H1 (cell line): ENCODE data around the gene SOCS3. TPM values are rescaled to one million over a fixed set of nuclear protein-coding genes. Genes with fewer than 3 reads are reported as not detected.

Experiments used
- CTCF ChIA-PET: fragments of 300-600 bp; sonication (Branson Sonifier 250); formaldehyde crosslinking; loops from one replicate; lab custom pipeline; 2021; ENCODE audit not compliant: partially characterized antibody; lab: Charles Lee
- POLR2A ChIA-PET: fragments of 300-600 bp; sonication (Branson Sonifier 250); formaldehyde crosslinking; loops from one replicate; lab custom pipeline; 2021; ENCODE audit warnings: inconsistent platforms; ENCODE audit not compliant: partially characterized antibody; lab: Charles Lee
- DNase-seq, 2 experiments: peaks; one replicate each; pipeline versions ENCODE4 v3.0.0 to v3.0.0-alpha.2; 2010 to 2022; ENCODE audit warnings: low spot score in 2 of 2, low read depth in 1 of 2, mixed read lengths in 1 of 2
- FAIRE-seq: peaks from 2 replicates; lab custom pipeline; 2011; peaks lifted over from hg19 to GRCh38; lab: Jason Lieb, UNC
- H2AFZ ChIP-seq: 2 replicates; pipeline ENCODE4 v1.8.1; 2012; ENCODE audit warnings: low read length, inconsistent platforms
- H2AK5ac ChIP-seq: 2 replicates; pipeline ENCODE4 v1.6.1; 2013; ENCODE audit warnings: low read depth, low read length
- H2BK120ac ChIP-seq: replicated peaks from 2 replicates; pipeline ENCODE3; 2013; ENCODE audit warnings: low read depth, low read length, inconsistent platforms
- H2BK12ac ChIP-seq: 2 replicates; pipeline ENCODE4 v1.6.1; 2013; ENCODE audit warnings: low read depth, low read length
- H2BK15ac ChIP-seq: 2 replicates; pipeline ENCODE4 v1.6.1; 2013; ENCODE audit warnings: low read length
- H2BK20ac ChIP-seq: 2 replicates; pipeline ENCODE4 v1.6.1; 2013; ENCODE audit warnings: low read length
- H2BK5ac ChIP-seq: 2 replicates; pipeline ENCODE4 v1.6.1; 2013; ENCODE audit warnings: low read depth, low read length
- H3K14ac ChIP-seq: 2 replicates; pipeline ENCODE4 v1.6.1; 2013; ENCODE audit warnings: inconsistent platforms; ENCODE audit not compliant: insufficient read length
- H3K18ac ChIP-seq: 2 replicates; pipeline ENCODE4 v1.6.1; 2013; ENCODE audit warnings: low read length; ENCODE audit errors: extremely low read depth
- H3K23ac ChIP-seq: 2 replicates; pipeline ENCODE4 v1.6.1; 2013; ENCODE audit warnings: inconsistent platforms; ENCODE audit not compliant: insufficient read length
- H3K23me2 ChIP-seq: 2 replicates; pipeline ENCODE4 v1.6.1; 2013; ENCODE audit warnings: low read depth, low read length
- H3K27ac ChIP-seq: 2 replicates; pipeline ENCODE4 v1.6.1; 2011; ENCODE audit warnings: low read depth, low read length, inconsistent platforms
- H3K27me3 ChIP-seq, 4 experiments: replicated peaks in 1 of 4; 1 replicate in 1 of 4; 2 replicates in 3 of 4; pipeline versions ENCODE4 v1.6.1 to v1.8.1; 2011 to 2013; ENCODE audit warnings: low read length in 3 of 4, mild to moderate bottlenecking in 3 of 4, inconsistent platforms in 2 of 4, mixed read lengths in 2 of 4, moderate library complexity in 1 of 4; ENCODE audit not compliant: control insufficient read depth in 3 of 4, insufficient read depth in 3 of 4; ENCODE audit errors: extremely low read depth in 1 of 4
- H3K36me3 ChIP-seq, 4 experiments: 2 replicates each; pipeline versions ENCODE4 v1.6.1 to v1.8.1; 2011 to 2013; ENCODE audit warnings: mild to moderate bottlenecking in 4 of 4, low read length in 3 of 4, moderate library complexity in 2 of 4, control low read depth in 1 of 4, inconsistent platforms in 1 of 4; ENCODE audit not compliant: insufficient read depth in 4 of 4, control insufficient read depth in 2 of 4
- H3K4ac ChIP-seq: replicated peaks from 2 replicates; pipeline ENCODE3; 2013; ENCODE audit warnings: low read length, low read depth, mixed read lengths, inconsistent platforms; ENCODE audit not compliant: insufficient read length
- H3K4me1 ChIP-seq, 4 experiments: replicated peaks in 1 of 4; 1 replicate in 1 of 4; 2 replicates in 3 of 4; pipeline versions ENCODE4 v1.6.1 to v1.8.1; 2011 to 2013; ENCODE audit warnings: low read length in 3 of 4, inconsistent platforms in 2 of 4, mixed read lengths in 1 of 4; ENCODE audit not compliant: insufficient read depth in 4 of 4, control insufficient read depth in 3 of 4
- H3K4me2 ChIP-seq, 2 experiments: 2 replicates each; pipeline versions ENCODE4 v1.6.1 to v1.8.1; 2011 to 2013; ENCODE audit warnings: low read depth in 2 of 2, low read length in 2 of 2, control low read depth in 1 of 2, inconsistent platforms in 1 of 2, mild to moderate bottlenecking in 1 of 2; ENCODE audit not compliant: insufficient read depth in 1 of 2
- H3K4me3 ChIP-seq, 4 experiments: fragments of 200-600, 300-600 bp in 1 of 4; sonication (generic), shearing (Covaris generic), sonication (Bioruptor Twin) in 1 of 4; 2 replicates each; pipeline versions ENCODE4 v1.5.1 to v1.8.1; 2011 to 2016; ENCODE audit warnings: low read length in 4 of 4, low read depth in 3 of 4, control low read depth in 2 of 4, inconsistent platforms in 2 of 4, mild to moderate bottlenecking in 2 of 4, mixed read lengths in 1 of 4, moderate library complexity in 1 of 4; ENCODE audit not compliant: insufficient read depth in 2 of 4; ENCODE audit errors: extremely low read depth in 1 of 4
- H3K56ac ChIP-seq: replicated peaks from 2 replicates; pipeline ENCODE3; 2013; ENCODE audit warnings: low read depth, mild to moderate bottlenecking, mixed read lengths, low read length, inconsistent platforms; ENCODE audit not compliant: insufficient read length
- H3K79me1 ChIP-seq: 2 replicates; pipeline ENCODE4 v1.6.1; 2013; ENCODE audit warnings: low read depth, low read length, control low read depth
- H3K79me2 ChIP-seq, 2 experiments: 2 replicates each; pipeline versions ENCODE4 v1.6.1 to v1.8.1; 2012 to 2013; ENCODE audit warnings: low read length in 2 of 2, mild to moderate bottlenecking in 2 of 2, inconsistent platforms in 1 of 2; ENCODE audit not compliant: insufficient read depth in 2 of 2, control insufficient read depth in 1 of 2
- H3K9ac ChIP-seq, 4 experiments: replicated peaks in 1 of 4; 1 replicate in 1 of 4; 2 replicates in 3 of 4; pipeline versions ENCODE4 v1.6.1 to v1.8.1; 2011 to 2013; ENCODE audit warnings: low read depth in 3 of 4, low read length in 3 of 4, control low read depth in 2 of 4, mild to moderate bottlenecking in 2 of 4, moderate library complexity in 2 of 4, inconsistent platforms in 1 of 4; ENCODE audit errors: extremely low read depth in 1 of 4
- H3K9me3 ChIP-seq, 2 experiments: 2 replicates each; pipeline versions ENCODE4 v1.6.1 to v1.8.1; 2012 to 2013; ENCODE audit warnings: mild to moderate bottlenecking in 2 of 2, moderate library complexity in 2 of 2, control low read depth in 1 of 2, inconsistent platforms in 1 of 2, low read depth in 1 of 2, low read length in 1 of 2, mixed read lengths in 1 of 2; ENCODE audit not compliant: insufficient read depth in 2 of 2
- H4K20me1 ChIP-seq, 2 experiments: replicated peaks in 1 of 2; 2 replicates each; pipeline versions ENCODE3 to v1.8.1; 2011 to 2013; ENCODE audit warnings: inconsistent platforms in 2 of 2, low read length in 2 of 2, mild to moderate bottlenecking in 1 of 2; ENCODE audit not compliant: insufficient read depth in 2 of 2, control insufficient read depth in 1 of 2
- H4K5ac ChIP-seq: 2 replicates; pipeline ENCODE4 v1.6.1; 2013; ENCODE audit warnings: low read length, low read depth, mixed read lengths, inconsistent platforms; ENCODE audit not compliant: insufficient read length
- H4K8ac ChIP-seq: 2 replicates; pipeline ENCODE4 v1.8.0; 2013; ENCODE audit warnings: mild to moderate bottlenecking, moderate library complexity, low read length, inconsistent platforms; ENCODE audit not compliant: insufficient read depth; ENCODE audit errors: extremely low read depth
- H4K91ac ChIP-seq: replicated peaks from 2 replicates; pipeline ENCODE3; 2013; ENCODE audit warnings: low read length, mixed read lengths, inconsistent platforms; ENCODE audit not compliant: insufficient read length
- BRCA1 ChIP-seq: IDR thresholded peaks from 2 replicates; pipeline ENCODE4 v1.6.1; 2012; ENCODE audit warnings: low read depth, low read length, improper control_type of control experiment
- EGR1 ChIP-seq: IDR thresholded peaks from 2 replicates; pipeline ENCODE4 v1.6.1; 2011; ENCODE audit warnings: low read depth, low read length, borderline replicate concordance
- GABPA ChIP-seq: IDR thresholded peaks from 2 replicates; pipeline ENCODE4 v1.6.1; 2011; ENCODE audit warnings: mild to moderate bottlenecking, low read length, moderate library complexity, borderline replicate concordance; ENCODE audit not compliant: insufficient read depth
- KDM4A ChIP-seq: IDR thresholded peaks from one replicate; pipeline ENCODE4 v1.7.1; 2012; ENCODE audit warnings: low read depth, mild to moderate bottlenecking, moderate library complexity, low read length, inconsistent platforms; ENCODE audit not compliant: severe bottlenecking
- NRF1 ChIP-seq: IDR thresholded peaks from 2 replicates; pipeline ENCODE4 v1.6.1; 2011; ENCODE audit warnings: mild to moderate bottlenecking, low read depth, low read length, improper control_type of control experiment
- TBP ChIP-seq: IDR thresholded peaks from 2 replicates; pipeline ENCODE4 v1.6.1; 2011; ENCODE audit warnings: low read depth, low read length, improper control_type of control experiment
- USF2 ChIP-seq: IDR thresholded peaks from 2 replicates; pipeline ENCODE4 v1.6.1; 2011; ENCODE audit warnings: low read length, improper control_type of control experiment
- WGBS, 2 experiments: shearing (Covaris generic) in 1 of 2; methylation state at CpG; one replicate each; pipeline versions ENCODE4 v1.1.6 to v1.1.7; 2013 to 2015; ENCODE audit warnings: low lambda C conversion rate in 2 of 2, mixed read lengths in 2 of 2, inconsistent platforms in 1 of 2, low coverage in 1 of 2, missing lambda C conversion rate in 1 of 2; ENCODE audit not compliant: insufficient replicate concordance in 2 of 2, insufficient coverage in 1 of 2, insufficient read length in 1 of 2; ENCODE audit errors: extremely low coverage in 1 of 2, missing lambda C conversion rate in 1 of 2; 5-methylcytosine and 5-hydroxymethylcytosine counted together
- polyA plus RNA-seq, 7 experiments: library from polyadenylated mRNA; depleted of rRNA in 3 of 7; stranded (reverse) in 5 of 7; unstranded in 2 of 7; fragments of >200 nt in 5 of 7; fragments of 200-250 nt in 2 of 7; gene quantifications; 1 replicate in 5 of 7; 2 replicates in 1 of 7; 4 replicates in 1 of 7; pipeline versions ENCODE4 v1.2.1 to v1.2.3, GENCODE V29; 2011 to 2013; ENCODE audit warnings: missing spikeins in 2 of 7, mixed read lengths in 2 of 7
- total RNA-seq: library from RNA; stranded (reverse); fragmentation: NEBNext Ultra II Directional; extraction: Animal tissue kit (Norgen Biotek cat#: 25700); gene quantifications from 2 replicates; pipeline ENCODE4 v1.2.1, GENCODE V29; 2021
- TF ChIP-seq, protein P1 (sequence below), 3 experiments: IDR thresholded peaks; 1 replicate in 2 of 3; 2 replicates in 1 of 3; pipeline versions ENCODE4 v1.5.1 to v1.6.1; 2011; ENCODE audit warnings: low read length in 3 of 3, mild to moderate bottlenecking in 3 of 3, inconsistent platforms in 2 of 3, low read depth in 1 of 3, moderate library complexity in 1 of 3; ENCODE audit not compliant: insufficient read depth in 1 of 3; ENCODE audit errors: control extremely low read depth in 1 of 3
- TF ChIP-seq, protein P2 (sequence below): IDR thresholded peaks from 2 replicates; pipeline ENCODE4 v1.6.1; 2012; ENCODE audit warnings: inconsistent platforms

The SOCS3 gene
- total and polyA plus RNA-seq, 2 of the 8 experiments (the other 6 are each of a cell fraction or from before 2014, with no cell fraction given), result 10.1 to 47.9 TPM

GRCh38 chr17:78344666-78345065, 15.2 kb downstream of the SOCS3 start:
- no peak for DNase-seq
- POLR2A ChIA-PET, result interaction anchor here (5.2 kb wide), 1 partner anchor 16 kb away, joined by 29 read pairs; the partner anchor contains the start of gene SOCS3
- TF ChIP-seq TBP (no peak), KDM4A (no peak), USF2 (no peak), NRF1 (no peak), BRCA1 (no peak), EGR1 (no peak), GABPA (no peak)
- TF ChIP-seq, protein P1, sequence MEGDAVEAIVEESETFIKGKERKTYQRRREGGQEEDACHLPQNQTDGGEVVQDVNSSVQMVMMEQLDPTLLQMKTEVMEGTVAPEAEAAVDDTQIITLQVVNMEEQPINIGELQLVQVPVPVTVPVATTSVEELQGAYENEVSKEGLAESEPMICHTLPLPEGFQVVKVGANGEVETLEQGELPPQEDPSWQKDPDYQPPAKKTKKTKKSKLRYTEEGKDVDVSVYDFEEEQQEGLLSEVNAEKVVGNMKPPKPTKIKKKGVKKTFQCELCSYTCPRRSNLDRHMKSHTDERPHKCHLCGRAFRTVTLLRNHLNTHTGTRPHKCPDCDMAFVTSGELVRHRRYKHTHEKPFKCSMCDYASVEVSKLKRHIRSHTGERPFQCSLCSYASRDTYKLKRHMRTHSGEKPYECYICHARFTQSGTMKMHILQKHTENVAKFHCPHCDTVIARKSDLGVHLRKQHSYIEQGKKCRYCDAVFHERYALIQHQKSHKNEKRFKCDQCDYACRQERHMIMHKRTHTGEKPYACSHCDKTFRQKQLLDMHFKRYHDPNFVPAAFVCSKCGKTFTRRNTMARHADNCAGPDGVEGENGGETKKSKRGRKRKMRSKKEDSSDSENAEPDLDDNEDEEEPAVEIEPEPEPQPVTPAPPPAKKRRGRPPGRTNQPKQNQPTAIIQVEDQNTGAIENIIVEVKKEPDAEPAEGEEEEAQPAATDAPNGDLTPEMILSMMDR (IDR thresholded peaks at IDR 0.05; ENCODE audit: control extremely low read depth in 1 of 3, insufficient read depth in 1 of 3, low read depth in 1 of 3, low read length in 3 of 3), result no peak
- TF ChIP-seq, protein P2, sequence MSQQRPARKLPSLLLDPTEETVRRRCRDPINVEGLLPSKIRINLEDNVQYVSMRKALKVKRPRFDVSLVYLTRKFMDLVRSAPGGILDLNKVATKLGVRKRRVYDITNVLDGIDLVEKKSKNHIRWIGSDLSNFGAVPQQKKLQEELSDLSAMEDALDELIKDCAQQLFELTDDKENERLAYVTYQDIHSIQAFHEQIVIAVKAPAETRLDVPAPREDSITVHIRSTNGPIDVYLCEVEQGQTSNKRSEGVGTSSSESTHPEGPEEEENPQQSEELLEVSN, result no peak

More at GRCh38 chr17:78344666-78345065, 15.2 kb downstream of the SOCS3 start:
- CTCF ChIA-PET, result interaction anchor here (1.0 to 2.7 kb wide), 13 partner anchors 9 to 78 kb away, joined by 3 to 10 read pairs (median 4); no protein-coding TSS in a partner anchor
- no peak overlapping the region for H4K5ac ChIP-seq
- peak overlapping the region; percentile 40; the same call in 1 of the 2 replicates for H2AK5ac ChIP-seq
- H3K79me2 ChIP-seq, result no peaks in the 10 kb centered on the region
- no peak overlapping the region for H2BK20ac ChIP-seq
- no peak overlapping the region for H3K56ac ChIP-seq
- H3K14ac ChIP-seq, result no peak overlapping the region
- H3K27ac ChIP-seq, result no peak overlapping the region
- H3K18ac ChIP-seq, result no peak overlapping the region; the same call in 1 of the 2 replicates
- no peak overlapping the region for H4K91ac ChIP-seq
- no peak overlapping the region for H3K4me3 ChIP-seq
- no peak overlapping the region for H3K23ac ChIP-seq
- H2BK15ac ChIP-seq, result no peak overlapping the region
- H3K4ac ChIP-seq, result no peak overlapping the region
- peak overlapping the region; percentile 94; the same call in 1 of the 2 replicates for H2BK12ac ChIP-seq
- no peak overlapping the region for H3K9ac ChIP-seq
- no peaks in the 10 kb centered on the region for H3K9me3 ChIP-seq
- H2AFZ ChIP-seq, result no peak overlapping the region
- WGBS, 2 experiments, result 90% methylated on average over 10 of the region's 10 CpGs; no CpG with 5 or more reads in 1 of the 2 experiments
- H3K36me3 ChIP-seq, result no peaks in the 10 kb centered on the region
- H2BK120ac ChIP-seq, result no peak overlapping the region
- no peak for FAIRE-seq
- peaks cover 2% of the 10 kb centered on the region; the same call in 1 of the 2 replicates for H3K23me2 ChIP-seq
- H3K4me1 ChIP-seq, result peaks cover 0 to 17% (median 14%) of the 10 kb centered on the region in 4 experiments; a peak in 5 of 7 replicates
- H3K4me2 ChIP-seq, result no peak overlapping the region
- H4K8ac ChIP-seq, result no peak overlapping the region
- H3K27me3 ChIP-seq, result peaks cover 0 to 23% (median 13%) of the 10 kb centered on the region in 4 experiments; a peak in 5 of 7 replicates
- H3K79me1 ChIP-seq, result no peaks in the 10 kb centered on the region
- H2BK5ac ChIP-seq, result no peak overlapping the region
- H4K20me1 ChIP-seq, result no peaks in the 10 kb centered on the region
